ENCODE data around the gene TFRC.
"Not testable (repeated sequence)": the region's sequence is repeated elsewhere in the genome, so short reads cannot be mapped to it uniquely, and the experiment has no call there.

The TFRC gene

GRCh38 chr3:196047391-196048030, 34.4 kb downstream of the TFRC start:
- DNase-seq, result no peak

- no peak for DNase-seq
Observed at GRCh38 chr3:196044513-196044912, 37.4 kb downstream of the TFRC start.

- DNase-seq, result no peak
Observed at GRCh38 chr3:196042673-196043072, 39.2 kb downstream of the TFRC start.

- DNase-seq, result no peak
Observed at GRCh38 chr3:196039359-196039758, 42.5 kb downstream of the TFRC start.

GRCh38 chr3:196026059-196026458, 55.8 kb downstream of the TFRC start:
- not testable (repeated sequence) for DNase-seq

GRCh38 chr3:196024968-196025367, 56.9 kb downstream of the TFRC start:
- no peak for DNase-seq

- no peak for DNase-seq
Observed at GRCh38 chr3:196023947-196024346, 57.9 kb downstream of the TFRC start.

GRCh38 chr3:196022499-196022878, 59.4 kb downstream of the TFRC start:
- not testable (repeated sequence) for DNase-seq

- DNase-seq, result no peak
Observed at GRCh38 chr3:196020373-196020772, 61.5 kb downstream of the TFRC start.

GRCh38 chr3:196019576-196019975, 62.3 kb downstream of the TFRC start:
- not testable (repeated sequence) for DNase-seq

GRCh38 chr3:196018159-196018558, 63.7 kb downstream of the TFRC start:
- DNase-seq, result not testable (repeated sequence)

- no peak for DNase-seq
Observed at GRCh38 chr3:196016485-196016884, 65.4 kb downstream of the TFRC start.

- DNase-seq, result no peak
Observed at GRCh38 chr3:196016059-196016458, 65.8 kb downstream of the TFRC start.

GRCh38 chr3:196013587-196014487, 68.1 kb downstream of the TFRC start:
- no peak for DNase-seq

GRCh38 chr3:196012941-196013476, 68.9 kb downstream of the TFRC start:
- DNase-seq, result no peak

GRCh38 chr3:196012481-196012880, 69.4 kb downstream of the TFRC start:
- DNase-seq, result no peak

- no peak for DNase-seq
Observed at GRCh38 chr3:196009456-196009855, 72.4 kb downstream of the TFRC start.

GRCh38 chr3:196008929-196009328, 73.0 kb downstream of the TFRC start:
- DNase-seq, result no peak

- DNase-seq, result no peak
Observed at GRCh38 chr3:196008387-196008786, 73.5 kb downstream of the TFRC start.

GRCh38 chr3:196007744-196008335, 74.0 kb downstream of the TFRC start:
- DNase-seq, result no peak

GRCh38 chr3:196005338-196005737, 76.6 kb downstream of the TFRC start:
- not testable (repeated sequence) for DNase-seq

GRCh38 chr3:196004359-196005052, 77.4 kb downstream of the TFRC start:
- DNase-seq, result not testable (repeated sequence)

- no peak for DNase-seq
Observed at GRCh38 chr3:196003611-196004010, 78.3 kb downstream of the TFRC start.

Measured in stimulated activated CD4-positive, alpha-beta T cell treated with anti-CD3 and anti-CD28 coated beads, Interleukin-2, amount 100 ng/mL, for 48 hours (primary cell).